Fibroblast of skin of right biceps (primary cell): Measurements from ENCODE around the gene EPB41L4B.
A peak's percentile ranks its signal among the peaks of the same experiment; 100 is the strongest.

Experiments
- DNase-seq: peaks from one replicate; pipeline ENCODE4 v3.0.0-alpha.2; 2013

Gene EPB41L4B

DNA sequence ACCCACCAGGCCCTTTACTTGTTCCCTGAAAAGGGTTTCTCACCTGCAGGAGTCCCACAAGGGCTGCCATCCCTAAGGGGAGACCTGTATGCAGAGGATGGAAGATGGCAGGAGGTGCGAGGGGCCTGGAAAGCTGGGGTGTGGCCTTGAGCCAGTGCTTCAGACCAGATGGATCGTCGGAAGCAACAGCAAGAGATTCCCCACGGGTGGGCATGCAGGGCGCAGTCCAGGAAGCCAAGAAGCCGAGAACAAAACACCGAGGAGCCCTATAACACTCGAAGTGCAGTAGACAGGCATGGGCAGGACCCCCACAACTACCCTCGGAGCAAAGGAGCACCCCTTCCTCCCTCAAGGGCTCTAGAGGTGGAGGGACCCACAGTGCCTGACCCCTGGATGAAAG is 129.1 kb downstream of the EPB41L4B start:
- no peak for DNase-seq

DNA sequence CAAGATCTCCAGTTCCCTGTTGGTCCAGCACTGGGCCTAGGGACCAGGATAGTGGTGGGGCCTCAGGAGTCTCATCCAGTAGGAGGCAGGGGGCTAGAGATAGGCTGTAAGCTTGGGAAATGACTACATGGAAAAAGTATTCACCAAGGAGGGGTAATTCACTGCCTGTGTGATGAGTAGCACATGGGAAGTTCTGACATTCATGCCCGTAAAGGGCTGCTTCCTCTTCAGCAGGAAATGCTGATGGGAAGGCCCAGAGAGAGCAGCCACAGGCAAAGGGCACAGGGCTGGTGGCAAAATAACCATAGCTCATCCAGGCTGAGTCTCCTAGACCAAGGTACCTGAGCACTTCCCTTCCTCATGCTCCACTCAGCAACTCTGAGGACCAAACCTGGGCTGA is 130.7 kb downstream of the EPB41L4B start:
- DNase-seq = peak; percentile 62

GRCh38 chr9:109186857-109187520 is 133.9 kb downstream of the EPB41L4B start:
- no peak for DNase-seq

GRCh38 chr9:109182940-109183798 is 137.7 kb downstream of the EPB41L4B start:
- DNase-seq = peak; percentile 32

GRCh38 chr9:109182550-109182939 is 138.3 kb downstream of the EPB41L4B start:
- no peak for DNase-seq

GRCh38 chr9:109181284-109181683 is 139.6 kb downstream of the EPB41L4B start:
- DNase-seq = no peak

- DNase-seq = no peak
These were observed 140.9 kb downstream of the EPB41L4B start for GRCh38 chr9:109179801-109180523.

- DNase-seq = no peak
These were observed 143.9 kb downstream of the EPB41L4B start for GRCh38 chr9:109176963-109177362.

DNA sequence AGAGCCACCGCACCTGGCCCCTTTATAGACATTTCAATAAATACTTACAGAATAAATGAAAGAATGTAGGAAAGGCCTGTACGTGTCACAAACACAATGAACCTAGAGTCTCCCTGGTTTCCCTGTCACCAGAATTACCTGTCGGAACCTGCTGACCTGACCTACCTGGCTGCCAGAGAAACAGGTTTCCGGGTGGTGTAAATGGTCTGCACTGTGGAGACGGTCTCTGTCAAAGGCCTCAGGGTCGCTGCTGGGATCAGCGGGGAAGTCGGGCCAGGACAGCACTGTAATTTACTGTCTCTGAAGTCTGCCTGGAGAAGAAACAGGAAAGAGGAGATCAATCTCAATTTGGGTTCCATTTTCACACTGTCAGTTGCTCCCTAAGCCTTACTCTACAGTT is 144.5 kb downstream of the EPB41L4B start:
- no peak for DNase-seq

DNA sequence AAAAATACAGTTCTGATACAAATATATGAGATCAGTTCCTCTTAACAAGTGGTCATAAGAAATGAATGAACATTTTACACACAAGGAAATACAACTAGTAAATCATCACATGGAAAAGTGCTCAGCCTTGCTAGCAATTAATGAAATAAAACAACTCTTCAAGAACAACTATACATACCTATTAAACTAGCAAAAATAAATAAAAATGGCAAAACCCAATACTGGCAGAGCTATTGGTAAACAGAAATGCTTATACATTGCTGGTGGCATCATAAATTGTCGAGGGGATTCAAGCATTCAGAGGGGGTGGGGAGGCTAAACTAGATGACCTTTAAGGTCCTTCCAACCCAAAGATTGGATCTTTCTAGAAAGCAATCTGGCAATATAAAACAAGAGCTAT is 147.9 kb downstream of the EPB41L4B start:
- DNase-seq = no peak

GRCh38 chr9:109171926-109172325 is 148.9 kb downstream of the EPB41L4B start:
- DNase-seq = peak; percentile 64

GRCh38 chr9:109168170-109168569 is 152.7 kb downstream of the EPB41L4B start:
- DNase-seq = no peak

- DNase-seq = no peak
These were observed 153.1 kb downstream of the EPB41L4B start for GRCh38 chr9:109167716-109168115.

DNA sequence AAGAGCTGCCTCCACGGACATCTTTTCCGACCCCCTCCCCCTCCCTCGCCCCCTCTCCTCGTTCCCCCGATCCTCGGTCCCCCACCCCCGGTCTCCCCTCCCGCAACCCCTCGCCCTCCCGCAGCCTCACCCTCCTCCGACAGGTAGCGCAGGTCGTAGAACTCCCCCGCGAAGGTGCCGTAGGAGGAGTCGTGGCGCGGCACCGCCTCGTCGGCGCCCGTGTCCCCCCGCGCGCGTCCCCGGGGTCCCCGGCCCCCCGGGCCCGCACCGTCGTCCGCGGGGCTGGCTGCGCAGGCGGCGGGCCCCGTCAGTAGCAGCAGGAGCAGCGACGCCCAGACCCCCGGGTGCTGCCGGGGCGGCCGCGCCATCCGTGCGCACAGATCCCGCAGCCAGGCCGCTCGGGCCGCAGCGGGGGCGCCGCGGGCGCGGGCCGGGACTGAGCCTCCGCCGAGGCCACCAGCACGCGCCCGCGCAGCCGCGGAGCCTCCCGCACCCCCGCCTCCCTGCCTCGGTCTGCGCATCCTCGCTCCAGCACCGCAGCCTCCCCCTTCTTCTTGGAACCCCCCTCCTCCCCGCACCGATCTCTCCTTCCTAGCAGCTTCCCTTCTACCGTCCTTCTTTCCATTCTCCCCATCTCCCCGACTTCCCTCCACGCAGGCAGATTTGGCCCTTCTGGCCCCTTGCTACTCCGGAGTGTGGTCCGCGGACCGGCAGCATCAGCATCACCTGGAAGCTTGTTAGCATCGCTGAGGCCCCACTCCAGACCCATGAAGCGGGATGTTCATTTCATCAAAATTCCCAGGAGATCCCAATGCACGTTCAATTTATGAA is 153.9 kb downstream of the EPB41L4B start, which contains the start of gene FRRS1L:
FRRS1L (minus strand) TSS at position 479 of the 831 bp plus-strand sequence; CDS start at position 368, 111 bp downstream.
- no peak for DNase-seq

DNA sequence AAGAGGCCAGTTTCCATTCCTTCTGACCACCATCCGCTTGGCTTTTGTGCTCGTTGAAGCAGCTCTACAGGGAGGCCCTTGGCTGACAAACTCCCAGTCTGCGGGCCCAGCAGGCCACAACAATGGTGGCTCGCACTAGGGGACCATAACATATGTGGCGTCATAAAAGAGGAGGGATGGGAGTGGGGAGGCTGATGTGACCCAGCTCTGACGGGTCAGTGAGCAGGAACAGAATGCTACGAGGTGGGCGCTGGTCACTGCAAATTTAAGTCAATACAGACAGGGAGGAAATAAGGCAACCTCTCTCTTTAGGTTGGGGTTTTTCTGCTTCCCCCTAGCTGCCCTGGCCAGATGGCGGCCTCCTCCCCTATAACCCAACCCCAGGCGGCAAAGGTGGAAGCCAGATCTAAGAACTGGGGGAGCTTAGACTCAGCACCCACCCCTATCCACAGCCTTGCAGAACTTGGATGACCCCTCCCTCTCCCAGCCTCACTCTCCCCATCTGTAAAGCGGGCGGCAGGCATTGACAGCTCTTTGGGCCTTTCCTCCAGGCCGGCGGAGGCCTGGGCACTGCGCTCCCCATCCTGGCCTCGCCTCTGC is 154.6 kb downstream of the EPB41L4B start:
- DNase-seq = no peak

DNA sequence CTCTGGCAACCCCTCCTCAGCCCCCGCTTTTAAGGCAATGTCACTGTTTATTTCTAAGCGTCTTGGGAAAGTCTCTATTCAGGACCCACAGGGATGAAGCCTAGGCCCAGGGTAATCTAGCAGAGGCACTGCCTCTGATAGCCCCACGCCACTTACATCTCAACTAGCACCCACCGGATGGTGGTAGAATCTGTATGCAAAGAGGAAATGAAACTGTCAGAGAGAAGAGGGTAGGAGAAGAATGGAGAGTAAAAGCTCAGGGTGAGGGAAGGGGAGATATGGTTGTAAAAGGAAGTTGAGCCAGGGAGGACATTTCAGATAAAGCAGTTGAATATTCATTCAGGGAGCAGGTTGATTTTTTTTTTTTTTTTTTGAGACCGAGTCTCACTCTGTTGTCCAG is 156.8 kb downstream of the EPB41L4B start:
- DNase-seq = no peak

DNA sequence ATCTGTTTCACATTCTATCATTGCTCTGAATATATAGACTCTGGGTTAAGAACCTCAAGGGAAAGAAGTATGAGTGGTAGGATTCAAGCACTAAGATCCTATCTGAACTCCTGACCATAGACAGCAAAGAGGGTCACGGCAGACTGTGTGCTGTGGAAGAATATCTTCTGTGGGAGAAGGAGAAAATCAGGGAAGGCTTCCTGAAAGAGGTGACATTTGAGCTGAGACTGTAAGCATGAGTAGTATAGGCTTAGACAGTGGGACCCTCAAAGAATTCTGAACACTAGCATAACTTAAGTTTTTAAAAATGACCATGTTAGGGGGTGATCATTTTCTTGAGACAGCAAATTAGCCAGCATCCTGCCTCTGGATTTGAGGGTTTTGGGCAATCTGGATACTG is 157.7 kb downstream of the EPB41L4B start:
- no peak for DNase-seq

GRCh38 chr9:109162677-109163076 is 158.2 kb downstream of the EPB41L4B start:
- DNase-seq = no peak

- no peak for DNase-seq
These were observed 159.4 kb downstream of the EPB41L4B start for GRCh38 chr9:109161471-109161870.

DNA sequence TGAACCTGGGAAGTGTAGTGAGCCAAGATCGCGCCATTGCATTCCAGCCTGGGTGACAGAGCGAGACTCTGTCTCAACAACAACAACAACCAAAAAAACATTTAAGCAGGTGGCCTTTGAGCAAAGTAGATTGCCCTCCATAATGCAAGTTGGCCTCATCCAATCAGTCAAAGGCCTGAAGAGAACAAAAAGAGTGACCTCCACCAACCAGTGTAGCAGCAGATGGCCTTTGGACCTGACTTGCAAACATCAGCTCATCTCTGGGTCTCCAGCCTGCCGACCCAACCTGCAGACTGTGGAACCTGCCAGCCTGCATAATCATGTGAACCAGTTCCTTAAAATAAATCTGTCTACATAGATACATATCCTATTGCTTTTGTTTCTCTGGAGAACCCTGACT is 161.3 kb downstream of the EPB41L4B start:
- no peak for DNase-seq

DNA sequence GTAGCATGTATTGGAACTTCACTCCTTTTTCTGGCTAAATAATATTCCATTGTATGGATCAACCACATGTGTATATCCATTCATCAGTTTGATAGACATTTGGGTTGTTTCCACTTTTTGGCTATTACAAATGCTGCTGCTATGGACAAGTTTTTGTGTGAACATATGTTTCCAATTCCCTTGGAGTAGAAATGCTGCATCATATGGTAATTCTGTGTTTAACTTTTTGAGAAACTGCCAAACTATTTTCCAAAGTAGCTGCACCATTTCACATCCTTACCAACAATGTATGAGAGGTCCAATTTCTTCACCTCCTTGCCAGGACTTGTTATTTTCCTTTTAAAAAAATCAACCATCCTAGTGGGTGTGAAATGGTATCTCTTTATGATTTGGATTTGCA is 162.2 kb downstream of the EPB41L4B start:
- peak; percentile 68 for DNase-seq

DNA sequence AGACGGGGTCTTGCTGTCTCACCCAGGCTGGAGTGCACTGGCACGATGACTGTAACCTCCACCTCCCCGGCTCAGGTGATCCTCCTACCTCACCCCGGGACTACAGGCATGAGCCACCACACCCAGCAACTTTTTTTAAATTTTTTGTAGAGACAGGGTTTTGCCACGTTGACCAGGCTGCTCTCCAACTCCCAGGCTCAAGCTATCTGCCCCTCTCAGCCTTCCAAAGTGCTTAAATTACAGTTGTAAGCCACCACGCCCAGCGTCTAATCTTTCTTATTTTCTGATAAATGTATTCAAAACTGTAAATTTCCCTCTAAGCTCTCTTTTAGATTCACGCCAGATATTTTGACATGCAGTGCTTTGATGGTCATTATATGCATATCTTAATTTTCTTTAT is 164.2 kb downstream of the EPB41L4B start:
- DNase-seq = no peak
